ENCODE results near the gene MAP2K3.
A peak's percentile ranks its signal among the peaks of the same experiment; 100 is the strongest.

MAP2K3 gene

DNA sequence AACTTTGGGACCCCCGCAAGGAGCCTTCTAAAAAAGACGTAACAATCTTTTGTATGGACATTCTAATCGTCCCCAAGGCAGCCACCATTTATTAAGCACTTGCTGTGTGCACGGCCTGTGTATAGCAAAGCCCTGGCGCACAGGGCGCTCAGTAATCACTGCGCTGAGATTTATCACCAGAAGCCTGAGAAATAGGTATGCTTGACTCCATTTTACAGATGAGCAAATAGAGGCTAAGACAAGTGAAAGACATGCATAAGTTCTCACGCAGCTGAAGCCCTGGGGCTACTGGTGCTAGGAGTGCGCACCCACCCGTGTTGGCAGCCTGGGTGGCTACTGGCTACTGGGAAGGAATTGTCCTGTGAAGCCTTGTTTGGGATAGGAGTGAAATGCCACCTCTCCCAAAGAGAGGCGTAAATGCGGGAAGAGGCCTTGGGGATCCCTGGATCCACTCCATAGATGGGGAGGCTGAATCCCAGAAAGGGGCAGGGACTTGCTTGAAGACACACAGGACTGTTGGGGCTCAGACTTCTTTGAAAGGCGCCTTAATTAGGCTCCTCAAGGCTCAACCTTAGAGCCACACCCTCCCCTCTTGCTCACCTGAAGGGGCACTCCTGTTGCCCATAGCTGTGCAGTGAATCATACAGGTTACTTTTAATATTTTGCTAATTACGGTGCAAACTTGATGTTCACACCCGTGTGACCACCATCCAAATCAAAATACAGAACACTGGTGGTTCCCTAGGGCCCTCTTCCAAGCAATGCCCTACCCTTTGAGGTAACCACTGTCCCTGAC, 30.7 kb upstream of the MAP2K3 start:
- DNase-seq: no peak

- DNase-seq: no peak
Measured at GRCh38 chr17:21258593-21258992, 25.9 kb upstream of the MAP2K3 start.

GRCh38 chr17:21262259-21262993, 22.1 kb upstream of the MAP2K3 start:
- DNase-seq: no peak

- no peak for DNase-seq
Measured at GRCh38 chr17:21263376-21263775, 21.1 kb upstream of the MAP2K3 start.

DNA sequence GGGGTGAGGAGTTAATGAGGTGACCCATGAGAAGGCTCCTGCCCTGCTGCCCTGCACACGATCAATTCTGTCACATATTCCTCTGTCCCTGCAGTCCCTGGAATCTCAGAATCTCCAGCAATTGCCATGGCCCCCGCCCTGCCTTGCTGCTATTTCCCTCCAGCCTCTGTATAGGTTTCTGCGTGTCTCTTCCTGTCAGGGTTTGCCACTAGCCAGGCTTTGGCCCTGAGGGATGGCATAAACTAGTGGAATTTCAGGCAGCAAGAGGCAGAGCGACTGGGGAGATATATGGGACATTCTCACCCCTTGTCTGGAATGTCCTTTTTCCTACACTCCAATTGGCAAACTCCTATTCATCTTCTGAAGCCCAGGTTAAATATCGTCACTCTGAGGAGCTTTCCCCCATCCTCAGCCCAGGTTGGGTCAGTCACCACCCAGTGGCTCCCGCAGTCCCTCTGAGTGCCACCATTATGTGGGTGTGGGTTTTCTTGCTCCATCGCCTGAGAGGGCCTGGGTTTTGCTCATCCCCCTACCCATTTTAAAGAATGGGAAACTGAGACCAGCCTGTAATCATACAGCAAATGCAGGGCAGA, 15.8 kb upstream of the MAP2K3 start:
- no peak for DNase-seq

GRCh38 chr17:21269394-21269793, 15.1 kb upstream of the MAP2K3 start:
- DNase-seq: no peak

GRCh38 chr17:21271454-21272183, 12.9 kb upstream of the MAP2K3 start:
- no peak for DNase-seq

DNA sequence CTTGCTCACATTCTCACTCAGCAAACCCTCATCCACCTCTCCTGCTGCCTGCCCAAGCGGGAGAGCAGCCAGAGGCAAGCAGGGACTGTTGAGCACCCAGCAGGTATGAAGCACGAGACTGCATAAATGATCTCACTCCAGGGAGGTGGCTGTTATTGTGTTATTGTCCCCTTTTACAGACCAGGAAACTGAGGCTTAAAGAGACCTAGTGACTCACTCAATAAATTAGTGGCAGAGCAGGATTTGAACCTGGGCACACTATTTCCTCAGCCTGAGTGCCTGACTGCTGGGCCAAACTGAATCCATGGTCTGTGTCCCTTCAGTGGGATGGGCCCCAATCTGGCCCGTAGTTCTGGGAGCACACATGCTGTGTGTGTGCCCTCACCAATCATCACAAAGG, 12.3 kb upstream of the MAP2K3 start:
- no peak for DNase-seq

- no peak for DNase-seq
Measured at GRCh38 chr17:21272881-21273792, 11.4 kb upstream of the MAP2K3 start.

GRCh38 chr17:21275047-21275578, 9.4 kb upstream of the MAP2K3 start:
- DNase-seq: no peak

GRCh38 chr17:21275579-21276263, 8.8 kb upstream of the MAP2K3 start:
- peak; percentile 83 for DNase-seq

- DNase-seq: no peak
Measured at GRCh38 chr17:21276264-21276588, 8.3 kb upstream of the MAP2K3 start.

GRCh38 chr17:21277332-21277731, 7.2 kb upstream of the MAP2K3 start:
- DNase-seq: no peak

DNA sequence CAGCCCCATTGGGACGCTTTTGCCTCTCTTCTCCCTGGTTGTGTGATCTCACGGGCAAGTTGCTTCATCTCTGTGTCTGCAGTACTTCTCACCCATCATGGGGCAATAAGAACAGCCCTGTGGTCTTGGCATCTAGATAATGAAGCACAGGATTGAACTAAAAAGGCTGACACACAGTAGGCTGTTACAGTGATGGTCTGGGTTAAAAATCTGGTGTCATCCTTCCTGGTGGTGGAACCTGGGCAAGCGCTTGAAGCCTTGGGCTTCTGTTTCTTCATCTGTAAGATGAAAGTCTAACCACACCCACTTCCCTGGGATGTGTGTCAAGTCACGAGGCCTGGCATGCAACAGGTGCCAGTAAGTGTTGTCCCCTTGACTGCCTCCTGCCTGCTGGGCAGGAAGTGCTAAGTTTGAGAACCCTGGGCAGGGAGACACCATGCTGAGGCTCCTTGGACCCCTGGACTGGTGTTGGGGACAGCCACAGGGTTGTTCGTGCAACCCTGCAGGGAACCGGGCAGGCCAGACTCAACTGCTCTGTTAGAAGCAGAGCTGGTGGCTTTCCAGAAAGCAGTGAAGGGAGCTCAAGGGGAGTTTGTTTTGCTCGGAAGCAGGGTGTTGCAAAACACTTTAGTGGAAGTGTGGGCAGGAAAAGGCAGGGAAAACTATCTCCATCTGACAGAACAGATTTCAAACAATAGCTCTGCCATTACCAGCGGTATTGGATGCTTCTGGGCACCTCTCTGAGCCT, 5.9 kb upstream of the MAP2K3 start:
- DNase-seq: no peak

GRCh38 chr17:21279198-21279535, 5.3 kb upstream of the MAP2K3 start:
- no peak for DNase-seq

GRCh38 chr17:21279582-21279981, 4.9 kb upstream of the MAP2K3 start:
- DNase-seq: no peak

- DNase-seq: peak; percentile 73
Measured at GRCh38 chr17:21280081-21280518, 4.4 kb upstream of the MAP2K3 start.

- DNase-seq: peak; percentile 82
Measured at GRCh38 chr17:21282231-21282630, 2.3 kb upstream of the MAP2K3 start.

DNA sequence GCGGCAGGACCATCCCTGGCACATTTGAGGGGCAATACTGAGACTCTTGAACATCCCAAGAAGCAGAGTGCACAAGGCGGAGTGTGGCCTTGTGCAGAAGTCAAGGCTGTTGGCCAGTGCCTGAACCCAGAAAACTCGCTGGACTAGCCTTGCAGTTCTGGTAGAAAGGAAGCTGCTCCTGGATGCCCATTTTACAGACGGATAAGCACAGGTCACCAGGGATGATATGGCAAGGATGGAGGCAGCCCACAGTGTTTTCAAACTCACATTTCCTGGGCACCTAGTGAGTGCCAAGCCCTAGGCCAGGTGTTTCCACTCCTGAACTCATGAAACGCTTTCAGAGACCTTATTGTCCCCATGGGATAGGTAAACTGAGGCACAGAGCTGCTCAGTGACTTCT, 1.7 kb upstream of the MAP2K3 start:
- no peak for DNase-seq

GRCh38 chr17:21283482-21284318, 811 bp upstream of the MAP2K3 start:
- no peak for DNase-seq
